Endometrial microvascular endothelial cells (primary cell): Measurements from ENCODE around the gene RCE1. TPM values are rescaled to one million over a fixed set of nuclear protein-coding genes. Genes with fewer than 3 reads are reported as not detected.

Experiments used
- in situ Hi-C: cut with HindIII; loops from 2 replicates; pipeline ENCODE4 v1.10.0; 2017; ENCODE audit warnings: low sequenced_read_pairs, low pct_unique_long_range_greater_than_20kb; ENCODE audit errors: inconsistent ontology term
- total RNA-seq: library from RNA; depleted of rRNA; stranded (reverse); fragments of >200 nt; gene quantifications from one replicate; pipeline ENCODE4 v1.2.3, GENCODE V29; 2015; ENCODE audit errors: inconsistent ontology term

RCE1 gene
- total RNA-seq, 1 donor from 2014 or later = 27.9 TPM

- in situ Hi-C loops = no loop called here
Measured at GRCh38 chr11:66864924-66865697, 21.9 kb downstream of the RCE1 start.

- in situ Hi-C loops = no loop called here
Measured at GRCh38 chr11:66866007-66866406, 22.8 kb downstream of the RCE1 start.

GRCh38 chr11:66866511-66866986, 23.3 kb downstream of the RCE1 start:
- in situ Hi-C loops = no loop called here

- in situ Hi-C loops = no loop called here
Measured at GRCh38 chr11:66867425-66868040, 24.3 kb downstream of the RCE1 start.

GRCh38 chr11:66868082-66868725, 25.0 kb downstream of the RCE1 start:
- in situ Hi-C loops = no loop called here

GRCh38 chr11:66868726-66869566, 25.7 kb downstream of the RCE1 start:
- in situ Hi-C loops = no loop called here

- in situ Hi-C loops = no loop called here
Measured at GRCh38 chr11:66869567-66869870, 26.3 kb downstream of the RCE1 start.

GRCh38 chr11:66870131-66870530, 26.9 kb downstream of the RCE1 start:
- in situ Hi-C loops = no loop called here

GRCh38 chr11:66870616-66871520, 27.6 kb downstream of the RCE1 start:
- in situ Hi-C loops = no loop called here

- in situ Hi-C loops = no loop called here
Measured at GRCh38 chr11:66871521-66871901, 28.3 kb downstream of the RCE1 start.

- in situ Hi-C loops = no loop called here
Measured at GRCh38 chr11:66874232-66874631, 31.0 kb downstream of the RCE1 start.

- in situ Hi-C loops = no loop called here
Measured at GRCh38 chr11:66875378-66875777, 32.1 kb downstream of the RCE1 start.

- in situ Hi-C loops = no loop called here
Measured at GRCh38 chr11:66877588-66878385, 34.5 kb downstream of the RCE1 start.

- in situ Hi-C loops = no loop called here
Measured at GRCh38 chr11:66878474-66878873, 35.2 kb downstream of the RCE1 start.

- in situ Hi-C loops = no loop called here
Measured at GRCh38 chr11:66879000-66879399, 35.8 kb downstream of the RCE1 start.

- in situ Hi-C loops = no loop called here
Measured at GRCh38 chr11:66879583-66879982, 36.3 kb downstream of the RCE1 start.

GRCh38 chr11:66879999-66880398, 36.8 kb downstream of the RCE1 start:
- in situ Hi-C loops = no loop called here
